NK-92 treated with Interleukin-12 subunit alpha and Interleukin-12 subunit beta, amount 100 ng/mL, for 24 hours (cell line): Measurements from ENCODE around the gene MRPS14.
"Not testable (repeated sequence)": the region's sequence is repeated elsewhere in the genome, so short reads cannot be mapped to it uniquely, and the experiment has no call there.

Experiments used
- DNase-seq: peaks from one replicate; lab custom pipeline; 2025; lab: John Stamatoyannopoulos, UW

Gene MRPS14

GRCh38 chr1:175023043-175023921 is at the start of gene MRPS14:
MRPS14 (minus strand) TSS chr1:175023425; CDS start chr1:175023408, 17 bp downstream.
- peak; percentile 89 for DNase-seq

GRCh38 chr1:175072099-175072951 is 49.1 kb upstream of the MRPS14 start:
- DNase-seq, result no peak

- DNase-seq, result no peak
These were observed 48.2 kb upstream of the MRPS14 start for GRCh38 chr1:175071276-175071943.

GRCh38 chr1:175070818-175071217 is 47.6 kb upstream of the MRPS14 start:
- DNase-seq, result no peak

- no peak for DNase-seq
These were observed 44.3 kb upstream of the MRPS14 start, which contains the start of gene TNN for GRCh38 chr1:175067362-175068106. TNN (plus strand) TSS chr1:175067833; CDS start chr1:175077419, 9,586 bp downstream.

- DNase-seq, result no peak
These were observed 39.6 kb upstream of the MRPS14 start for GRCh38 chr1:175062858-175063257.

GRCh38 chr1:175062339-175062738 is 39.1 kb upstream of the MRPS14 start:
- DNase-seq, result no peak

GRCh38 chr1:175054736-175055135 is 31.5 kb upstream of the MRPS14 start:
- no peak for DNase-seq

- no peak for DNase-seq
These were observed 27.8 kb upstream of the MRPS14 start for GRCh38 chr1:175050992-175051391.

GRCh38 chr1:175045519-175045918 is 22.3 kb upstream of the MRPS14 start:
- no peak for DNase-seq

- no peak for DNase-seq
These were observed 21.9 kb upstream of the MRPS14 start for GRCh38 chr1:175045097-175045496.

- not testable (repeated sequence) for DNase-seq
These were observed 21.4 kb upstream of the MRPS14 start for GRCh38 chr1:175044591-175044990.

- no peak for DNase-seq
These were observed 20.6 kb upstream of the MRPS14 start for GRCh38 chr1:175043824-175044223.

- no peak for DNase-seq
These were observed 19.4 kb upstream of the MRPS14 start for GRCh38 chr1:175042650-175043049.

GRCh38 chr1:175040324-175040879 is 17.2 kb upstream of the MRPS14 start:
- no peak for DNase-seq

GRCh38 chr1:175037416-175037815 is 14.2 kb upstream of the MRPS14 start:
- DNase-seq, result no peak

GRCh38 chr1:175036476-175036875 is 13.3 kb upstream of the MRPS14 start:
- no peak for DNase-seq

- no peak for DNase-seq
These were observed 12.6 kb upstream of the MRPS14 start for GRCh38 chr1:175035865-175036264.

- DNase-seq, result no peak
These were observed 11.6 kb upstream of the MRPS14 start for GRCh38 chr1:175034775-175035174.

GRCh38 chr1:175033953-175034352 is 10.7 kb upstream of the MRPS14 start:
- no peak for DNase-seq

- no peak for DNase-seq
These were observed 1.5 kb upstream of the MRPS14 start for GRCh38 chr1:175024773-175025172.
